AG04450 (cell line): ENCODE results near the gene DTX4. TPM values are rescaled to one million over a fixed set of nuclear protein-coding genes. Genes with fewer than 3 reads are reported as not detected.

ENCODE experiments used
- CTCF ChIA-PET: fragments of 300-600, 350-600 bp; formaldehyde crosslinking; extraction: SDS; loops from one replicate; lab custom pipeline; 2022; ENCODE audit warnings: antibody characterized with exemption, inconsistent platforms; lab: Charles Lee
- POLR2A ChIA-PET: fragments of 350-600 bp; formaldehyde crosslinking; extraction: SDS; loops from one replicate; lab custom pipeline; 2021; ENCODE audit warnings: antibody characterized with exemption, inconsistent platforms; lab: Yijun Ruan, JAX
- DNase-seq: peaks from one replicate; pipeline ENCODE4 v3.0.0-alpha.2; 2011; ENCODE audit warnings: low read depth, low spot score
- H3K27ac ChIP-seq: one replicate; pipeline ENCODE4 v1.5.1; 2012; ENCODE audit warnings: low read depth, low read length, control low read depth
- H3K27me3 ChIP-seq: one replicate; pipeline ENCODE4 v1.6.0; 2012; ENCODE audit warnings: low read length; ENCODE audit not compliant: control insufficient read depth, insufficient read depth
- H3K4me3 ChIP-seq: 2 replicates; pipeline ENCODE4 v1.5.1; 2011; ENCODE audit warnings: mild to moderate bottlenecking, low read depth, low read length, control low read depth
- H3K9me3 ChIP-seq: 2 replicates; pipeline ENCODE4 v1.5.1; 2012; ENCODE audit warnings: low read length; ENCODE audit not compliant: control insufficient read depth, insufficient read depth
- polyA plus RNA-seq: library from polyadenylated mRNA; depleted of rRNA; stranded (reverse); fragments of >200 nt; gene quantifications from 2 replicates; pipeline ENCODE4 v1.2.3, GENCODE V29; 2011
- TF ChIP-seq, protein P1 (sequence below): IDR thresholded peaks from 2 replicates; pipeline ENCODE4 v1.5.1; 2011; ENCODE audit warnings: low read depth, low read length, control low read depth, inconsistent platforms

The DTX4 gene
- polyA plus RNA-seq, 1 experiment, result 1.4 TPM

DNA sequence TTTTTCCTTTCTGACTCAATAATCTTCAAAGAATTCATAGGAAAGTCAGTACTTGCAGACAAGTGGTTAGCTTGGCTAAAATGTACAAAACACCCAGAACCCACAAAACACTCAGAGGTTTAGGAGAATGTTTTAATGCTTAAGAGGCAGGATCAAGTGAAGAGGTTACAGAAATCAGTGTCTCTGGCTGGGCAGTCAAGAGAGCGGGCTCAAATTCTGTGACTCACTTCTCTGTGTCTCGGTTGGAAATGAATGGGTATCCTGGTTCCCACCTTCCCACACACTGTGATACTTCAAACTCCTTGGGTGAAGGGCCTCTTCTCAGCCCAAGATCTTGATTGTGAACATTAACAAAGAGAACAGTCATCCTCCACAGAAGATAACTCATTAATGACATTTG, 37.0 kb downstream of the DTX4 start:
- TF ChIP-seq, protein P1, sequence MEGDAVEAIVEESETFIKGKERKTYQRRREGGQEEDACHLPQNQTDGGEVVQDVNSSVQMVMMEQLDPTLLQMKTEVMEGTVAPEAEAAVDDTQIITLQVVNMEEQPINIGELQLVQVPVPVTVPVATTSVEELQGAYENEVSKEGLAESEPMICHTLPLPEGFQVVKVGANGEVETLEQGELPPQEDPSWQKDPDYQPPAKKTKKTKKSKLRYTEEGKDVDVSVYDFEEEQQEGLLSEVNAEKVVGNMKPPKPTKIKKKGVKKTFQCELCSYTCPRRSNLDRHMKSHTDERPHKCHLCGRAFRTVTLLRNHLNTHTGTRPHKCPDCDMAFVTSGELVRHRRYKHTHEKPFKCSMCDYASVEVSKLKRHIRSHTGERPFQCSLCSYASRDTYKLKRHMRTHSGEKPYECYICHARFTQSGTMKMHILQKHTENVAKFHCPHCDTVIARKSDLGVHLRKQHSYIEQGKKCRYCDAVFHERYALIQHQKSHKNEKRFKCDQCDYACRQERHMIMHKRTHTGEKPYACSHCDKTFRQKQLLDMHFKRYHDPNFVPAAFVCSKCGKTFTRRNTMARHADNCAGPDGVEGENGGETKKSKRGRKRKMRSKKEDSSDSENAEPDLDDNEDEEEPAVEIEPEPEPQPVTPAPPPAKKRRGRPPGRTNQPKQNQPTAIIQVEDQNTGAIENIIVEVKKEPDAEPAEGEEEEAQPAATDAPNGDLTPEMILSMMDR, result no peak
- CTCF ChIA-PET, result interaction anchor here (0.9 to 9.0 kb wide), 8 partner anchors 11 to 283 kb away, joined by 3 to 108 read pairs (median 4); partner anchors contain the start of gene DTX4
- Histone ChIP-seq H3K9me3 (peaks cover 3% of the 10 kb centered on the region; the same call in 1 of the 2 replicates), H3K27ac (no peak overlapping the region), H3K4me3 (no peak overlapping the region), H3K27me3 (peaks cover 35% of the 10 kb centered on the region)
- DNase-seq, result no peak
- POLR2A ChIA-PET, result interaction anchor here (0.9 kb wide), 1 partner anchor 37 kb away, joined by 3 read pairs; the partner anchor contains the start of gene DTX4

DNA sequence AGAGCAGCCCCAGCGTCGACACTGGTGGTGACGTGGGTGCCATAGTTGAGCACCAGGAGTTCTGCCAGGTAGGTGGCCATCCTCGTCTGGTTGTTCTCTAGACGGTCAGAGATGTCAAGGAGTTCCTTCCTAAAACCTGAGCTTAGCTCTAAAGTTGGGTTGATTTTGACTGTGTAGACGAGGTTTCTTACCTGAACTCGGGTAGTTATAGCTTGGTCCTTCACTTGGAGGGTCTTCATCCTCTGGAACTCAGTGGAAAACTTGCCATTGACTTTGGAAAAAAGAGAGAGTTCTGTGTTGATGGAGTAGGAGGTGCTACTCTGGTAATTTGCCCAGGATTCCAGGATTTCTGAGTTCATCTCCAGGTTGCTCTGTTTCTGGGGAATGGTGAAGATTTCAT, 40.3 kb downstream of the DTX4 start:
- H3K27me3 ChIP-seq, result peaks cover 28% of the 10 kb centered on the region
- H3K4me3 ChIP-seq, result no peak overlapping the region
- H3K27ac ChIP-seq, result no peak overlapping the region
- ChIA-PET POLR2A (no interaction called here), CTCF (interaction anchor here (1.6 to 9.0 kb wide), 3 partner anchors 9 to 41 kb away, joined by 3 to 108 read pairs (median 21); partner anchors contain the start of gene DTX4)
- H3K9me3 ChIP-seq, result no peaks in the 10 kb centered on the region
- no peak for DNase-seq
- TF ChIP-seq, protein P1, result no peak

DNA sequence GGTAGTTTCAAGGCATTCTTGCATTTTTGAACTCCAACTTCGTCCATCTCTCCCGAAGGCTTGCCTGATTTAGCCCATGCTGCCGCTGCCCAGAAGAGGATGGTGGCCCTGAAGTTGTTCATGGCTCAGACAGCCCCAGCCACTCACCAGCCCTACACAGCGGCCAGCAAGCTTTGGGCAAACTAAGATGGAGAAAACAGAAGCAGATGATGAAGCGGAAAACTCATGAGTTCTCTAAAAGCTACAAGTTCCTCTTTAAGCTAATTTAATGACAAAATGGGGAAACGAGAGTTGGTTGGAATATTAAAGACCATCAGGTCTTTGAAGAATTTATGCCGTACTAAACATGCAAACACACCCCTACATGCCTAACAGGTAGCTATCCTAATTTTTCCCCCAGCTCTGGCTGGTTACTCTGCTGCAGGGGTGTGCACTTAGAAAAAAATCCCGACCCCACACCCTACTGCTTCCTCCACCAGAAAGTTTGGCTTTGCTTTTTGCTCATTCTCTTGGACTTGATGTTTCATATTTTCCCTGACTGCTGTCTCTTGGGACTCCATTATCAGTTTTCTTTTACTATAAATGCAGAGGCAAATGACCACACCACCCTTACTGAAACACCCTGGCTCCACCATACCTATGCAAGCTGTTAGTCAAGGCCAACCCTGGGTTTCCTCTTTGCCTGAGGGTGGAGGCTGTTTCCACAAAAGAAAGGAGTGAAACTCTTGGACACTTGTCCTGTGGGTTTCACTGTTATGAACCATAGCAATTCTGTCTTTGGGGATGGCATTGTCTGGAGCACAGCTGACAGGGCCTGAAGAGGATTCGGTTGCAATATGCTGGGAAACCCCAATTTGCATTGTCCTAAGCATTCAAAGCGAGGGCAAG, 41.1 kb downstream of the DTX4 start, which contains the start of gene MPEG1:
TSS of gene MPEG1 (minus strand) at position 184 of the 888 bp plus-strand sequence. CDS start at position 122, 62 bp downstream.
- H3K9me3 ChIP-seq, result no peaks in the 10 kb centered on the region
- TF ChIP-seq, protein P1, result no peak
- H3K4me3 ChIP-seq, result no peak within 1 kb of the TSS
- ChIA-PET POLR2A (interaction anchor here (0.6 kb wide), 1 partner anchor 409 kb away, joined by 3 read pairs; no protein-coding TSS in a partner anchor), CTCF (interaction anchor here (1.5 to 9.0 kb wide), 4 partner anchors 7 to 42 kb away, joined by 3 to 108 read pairs (median 12); partner anchors contain the start of gene DTX4)
- H3K27ac ChIP-seq, result no peak within 1 kb of the TSS
- peaks cover 32% of the 10 kb centered on the region for H3K27me3 ChIP-seq
- no peak for DNase-seq

- no peak for DNase-seq
- ChIA-PET POLR2A (interaction anchor here (0.6 kb wide), 1 partner anchor 408 kb away, joined by 3 read pairs; no protein-coding TSS in a partner anchor), CTCF (interaction anchor here (1.5 to 3.3 kb wide), 2 partner anchors 9 to 43 kb away, joined by 4 to 21 read pairs; partner anchors contain the start of gene DTX4)
- TF ChIP-seq, protein P1, result no peak
- Histone ChIP-seq H3K9me3 (no peaks in the 10 kb centered on the region), H3K27me3 (peaks cover 32% of the 10 kb centered on the region), H3K27ac (no peak overlapping the region), H3K4me3 (no peak overlapping the region)
Observed at GRCh38 chr11:59214141-59214893, 42.4 kb downstream of the DTX4 start.
